Activated CD4-positive, alpha-beta T cell treated with anti-CD3 and anti-CD28 coated beads, Interleukin-2, amount 10 ng/mL, durations not matched to agents 7 days and 5 days (primary cell): ENCODE data around the gene CEACAM7. TPM values are rescaled to one million over a fixed set of nuclear protein-coding genes. Genes with fewer than 3 reads are reported as not detected.
"Not testable (repeated sequence)": the region's sequence is repeated elsewhere in the genome, so short reads cannot be mapped to it uniquely, and the experiment has no call there.

ENCODE experiments used
- CTCF ChIA-PET: fragments of 350-600 bp; sonication (Branson Sonifier 250); formaldehyde crosslinking; loops from one replicate; lab custom pipeline; 2021; ENCODE audit warnings: antibody characterized with exemption; lab: Charles Lee
- POLR2A ChIA-PET: fragments of 350-600 bp; sonication (Branson Sonifier 250); formaldehyde crosslinking; loops from one replicate; lab custom pipeline; 2021; ENCODE audit warnings: antibody characterized with exemption; lab: Charles Lee
- DNase-seq: peaks from one replicate; pipeline ENCODE4 v3.0.0-alpha.2; 2020
- H3K27ac Mint-ChIP-seq: one replicate; pipeline ENCODE4 v1.8.0; 2021; ENCODE audit warnings: mild to moderate bottlenecking, moderate library complexity, mixed read lengths
- H3K27me3 Mint-ChIP-seq: one replicate; pipeline ENCODE4 v1.8.0; 2021; ENCODE audit warnings: mixed read lengths
- H3K36me3 Mint-ChIP-seq: one replicate; pipeline ENCODE4 v1.8.0; 2021; ENCODE audit warnings: low read depth, mixed read lengths
- H3K4me1 Mint-ChIP-seq: one replicate; pipeline ENCODE4 v1.8.0; 2021; ENCODE audit warnings: mixed read lengths
- H3K4me3 Mint-ChIP-seq: one replicate; pipeline ENCODE4 v1.8.0; 2021; ENCODE audit warnings: mild to moderate bottlenecking, moderate library complexity, mixed read lengths
- H3K9me3 Mint-ChIP-seq: one replicate; pipeline ENCODE4 v1.8.0; 2021; ENCODE audit warnings: mixed read lengths
- total RNA-seq, 2 experiments: library from RNA; stranded (reverse); gene quantifications; one replicate each; pipeline ENCODE4 v1.2.3, GENCODE V29; 2021

CEACAM7 gene
- total RNA-seq, 2 experiments from 2014 or later: not detected

DNA sequence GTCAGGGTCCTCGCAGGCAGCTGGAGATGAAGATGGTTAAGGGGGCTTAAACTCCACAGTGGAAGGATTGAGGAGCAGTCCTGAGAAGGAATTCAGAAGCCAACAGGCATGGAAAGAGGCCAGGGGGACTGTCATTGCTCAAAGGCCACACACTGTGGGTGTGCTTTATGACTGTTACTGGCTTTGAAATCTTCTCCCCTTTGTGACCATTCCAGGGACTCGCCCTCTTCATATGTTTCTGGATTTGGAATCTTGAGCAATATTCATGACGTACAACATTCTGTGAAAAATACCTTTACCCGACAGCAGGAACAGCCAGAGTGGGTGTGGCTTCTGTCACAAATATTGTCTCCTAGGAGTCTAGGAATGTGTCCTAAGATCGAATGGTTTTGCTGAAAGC is 16.6 kb downstream of the CEACAM7 start:
- no peak for DNase-seq
- H3K9me3 Mint-ChIP-seq: peaks cover 2% of the 10 kb centered on the region
- no peaks in the 10 kb centered on the region for H3K36me3 Mint-ChIP-seq
- ChIA-PET POLR2A (no interaction called here), CTCF (no interaction called here)
- no peak overlapping the region for H3K4me3 Mint-ChIP-seq
- peaks cover 47% of the 10 kb centered on the region for H3K27me3 Mint-ChIP-seq
- no peaks in the 10 kb centered on the region for H3K4me1 Mint-ChIP-seq
- H3K27ac Mint-ChIP-seq: no peak overlapping the region

GRCh38 chr19:41670755-41671154 is 17.3 kb downstream of the CEACAM7 start:
- peaks cover 44% of the 10 kb centered on the region for H3K27me3 Mint-ChIP-seq
- CTCF ChIA-PET: no interaction called here
- POLR2A ChIA-PET: no interaction called here
- H3K4me1 Mint-ChIP-seq: no peaks in the 10 kb centered on the region
- no peaks in the 10 kb centered on the region for H3K36me3 Mint-ChIP-seq
- H3K9me3 Mint-ChIP-seq: peaks cover 8% of the 10 kb centered on the region
- H3K27ac Mint-ChIP-seq: no peak overlapping the region
- no peak for DNase-seq
- no peak overlapping the region for H3K4me3 Mint-ChIP-seq

- Mint-ChIP-seq H3K9me3 (peaks cover 19% of the 10 kb centered on the region), H3K4me3 (no peak overlapping the region), H3K27me3 (peaks cover 37% of the 10 kb centered on the region), H3K4me1 (no peaks in the 10 kb centered on the region), H3K27ac (no peak overlapping the region), H3K36me3 (peaks cover 2% of the 10 kb centered on the region)
- CTCF ChIA-PET: interaction anchor here (1.0 kb wide), 1 partner anchor 186 kb away, joined by 3 read pairs; no protein-coding TSS in a partner anchor
- POLR2A ChIA-PET: no interaction called here
- DNase-seq: no peak
These were observed 19.8 kb downstream of the CEACAM7 start for GRCh38 chr19:41668315-41668714.

DNA sequence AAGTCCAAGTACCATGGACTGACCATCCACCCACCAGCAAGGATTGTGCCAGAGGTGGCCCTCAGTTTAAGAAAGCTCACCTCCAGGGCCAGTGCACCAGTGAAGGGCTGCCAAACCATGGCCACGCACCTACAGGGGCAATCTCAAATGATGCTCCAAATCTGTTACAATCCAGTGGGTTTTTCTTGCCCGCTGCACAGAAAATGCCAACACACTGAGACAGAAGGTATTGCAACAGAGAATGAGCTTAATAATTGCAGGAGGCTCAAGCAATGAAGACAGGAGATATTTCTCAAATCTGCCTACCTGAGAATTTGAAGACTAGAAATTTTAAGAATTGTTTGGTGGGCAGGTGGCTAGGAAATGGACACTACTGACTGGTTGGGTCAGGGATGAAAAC is 22.0 kb downstream of the CEACAM7 start:
- no peak overlapping the region for H3K27ac Mint-ChIP-seq
- no peaks in the 10 kb centered on the region for H3K4me1 Mint-ChIP-seq
- H3K4me3 Mint-ChIP-seq: no peak overlapping the region
- POLR2A ChIA-PET: no interaction called here
- DNase-seq: no peak
- peaks cover 19% of the 10 kb centered on the region for H3K9me3 Mint-ChIP-seq
- peaks cover 2% of the 10 kb centered on the region for H3K36me3 Mint-ChIP-seq
- CTCF ChIA-PET: no interaction called here
- peaks cover 35% of the 10 kb centered on the region for H3K27me3 Mint-ChIP-seq

DNA sequence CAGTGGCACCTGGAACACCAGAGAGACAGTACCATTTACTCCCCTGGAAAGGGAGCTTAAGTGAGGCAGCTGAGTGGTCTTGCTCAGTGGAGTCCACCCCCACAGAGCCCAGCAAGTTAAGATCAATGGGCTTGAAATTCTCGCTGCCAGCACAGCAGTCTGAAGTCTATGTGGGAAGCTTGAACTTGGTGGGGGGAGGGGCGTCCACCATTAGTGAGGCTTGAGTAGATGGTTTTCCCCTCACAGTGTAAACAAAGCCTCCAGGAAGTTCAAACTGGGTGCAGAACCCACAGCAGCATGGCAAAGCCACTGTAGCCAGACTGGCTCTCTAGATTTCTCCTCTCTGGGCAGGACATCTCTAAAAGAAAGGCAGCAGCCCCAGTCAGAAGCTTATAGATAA is 30.9 kb downstream of the CEACAM7 start:
- H3K27ac Mint-ChIP-seq: no peak overlapping the region
- POLR2A ChIA-PET: no interaction called here
- CTCF ChIA-PET: no interaction called here
- H3K36me3 Mint-ChIP-seq: no peaks in the 10 kb centered on the region
- H3K9me3 Mint-ChIP-seq: no peaks in the 10 kb centered on the region
- no peak overlapping the region for H3K4me3 Mint-ChIP-seq
- H3K4me1 Mint-ChIP-seq: peaks cover 4% of the 10 kb centered on the region
- DNase-seq: no peak
- H3K27me3 Mint-ChIP-seq: peaks cover 69% of the 10 kb centered on the region

DNA sequence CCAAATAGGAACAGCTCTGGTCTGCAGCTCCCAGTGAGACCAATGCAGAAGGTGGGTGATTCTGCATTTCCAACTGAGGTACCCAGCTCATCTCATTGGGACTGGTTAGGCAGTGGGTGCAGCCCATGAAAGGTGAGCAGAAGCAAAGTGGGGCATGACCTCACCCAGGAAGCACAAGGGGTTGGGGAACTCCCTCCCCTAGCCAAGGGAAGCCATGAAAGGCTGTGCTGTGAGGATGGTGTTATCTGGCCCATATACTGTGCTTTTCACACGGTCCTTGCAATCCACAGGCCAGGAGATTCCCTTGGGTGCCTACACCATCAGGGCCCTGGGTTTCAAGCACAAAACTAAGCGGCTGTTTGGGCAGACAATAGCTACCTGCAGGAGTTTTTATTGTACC is 31.3 kb downstream of the CEACAM7 start:
- CTCF ChIA-PET: interaction anchor here (0.6 kb wide), 1 partner anchor 96 kb away, joined by 3 read pairs; no protein-coding TSS in a partner anchor
- H3K27ac Mint-ChIP-seq, H3K36me3 Mint-ChIP-seq: not testable (repeated sequence)

GRCh38 chr19:41652250-41652649 is 35.8 kb downstream of the CEACAM7 start:
- H3K4me3 Mint-ChIP-seq: no peak overlapping the region
- H3K4me1 Mint-ChIP-seq: peaks cover 4% of the 10 kb centered on the region
- DNase-seq: no peak
- no peak overlapping the region for H3K27ac Mint-ChIP-seq
- POLR2A ChIA-PET: no interaction called here
- no peaks in the 10 kb centered on the region for H3K36me3 Mint-ChIP-seq
- H3K27me3 Mint-ChIP-seq: peaks cover 52% of the 10 kb centered on the region
- CTCF ChIA-PET: interaction anchor here (1.9 kb wide), 1 partner anchor 11 kb away, joined by 8 read pairs; no protein-coding TSS in a partner anchor
- H3K9me3 Mint-ChIP-seq: no peaks in the 10 kb centered on the region

More for the DNA sequence above, 31.3 kb downstream of the CEACAM7 start:
- DNase-seq, H3K9me3 Mint-ChIP-seq, H3K4me3 Mint-ChIP-seq, H3K4me1 Mint-ChIP-seq, POLR2A ChIA-PET: not testable (repeated sequence)
- H3K27me3 Mint-ChIP-seq: peaks cover 65% of the 10 kb centered on the region

GRCh38 chr19:41649827-41650226 is 38.2 kb downstream of the CEACAM7 start:
- H3K27ac Mint-ChIP-seq: no peak overlapping the region
- no peaks in the 10 kb centered on the region for H3K4me1 Mint-ChIP-seq
- no peak overlapping the region for H3K4me3 Mint-ChIP-seq
- no peaks in the 10 kb centered on the region for H3K9me3 Mint-ChIP-seq
- ChIA-PET POLR2A (no interaction called here), CTCF (interaction anchor here (0.6 kb wide), 1 partner anchor 16 kb away, joined by 3 read pairs; no protein-coding TSS in a partner anchor)
- H3K27me3 Mint-ChIP-seq: peaks cover 42% of the 10 kb centered on the region
- DNase-seq: no peak
- H3K36me3 Mint-ChIP-seq: no peaks in the 10 kb centered on the region

- no peaks in the 10 kb centered on the region for H3K36me3 Mint-ChIP-seq
- H3K4me3 Mint-ChIP-seq: no peak overlapping the region
- peaks cover 32% of the 10 kb centered on the region for H3K27me3 Mint-ChIP-seq
- no peak overlapping the region for H3K27ac Mint-ChIP-seq
- no peaks in the 10 kb centered on the region for H3K9me3 Mint-ChIP-seq
- POLR2A ChIA-PET: interaction anchor here (0.6 kb wide), 1 partner anchor 107 kb away, joined by 3 read pairs; no protein-coding TSS in a partner anchor
- CTCF ChIA-PET: interaction anchor here (0.6 to 1.1 kb wide), 8 partner anchors 18 to 1141 kb away, joined by 3 to 5 read pairs (median 4); partner anchors contain the start of gene CEACAM7
- no peaks in the 10 kb centered on the region for H3K4me1 Mint-ChIP-seq
- peak; percentile 27 for DNase-seq
These were observed 41.4 kb downstream of the CEACAM7 start for GRCh38 chr19:41646589-41647204.

DNA sequence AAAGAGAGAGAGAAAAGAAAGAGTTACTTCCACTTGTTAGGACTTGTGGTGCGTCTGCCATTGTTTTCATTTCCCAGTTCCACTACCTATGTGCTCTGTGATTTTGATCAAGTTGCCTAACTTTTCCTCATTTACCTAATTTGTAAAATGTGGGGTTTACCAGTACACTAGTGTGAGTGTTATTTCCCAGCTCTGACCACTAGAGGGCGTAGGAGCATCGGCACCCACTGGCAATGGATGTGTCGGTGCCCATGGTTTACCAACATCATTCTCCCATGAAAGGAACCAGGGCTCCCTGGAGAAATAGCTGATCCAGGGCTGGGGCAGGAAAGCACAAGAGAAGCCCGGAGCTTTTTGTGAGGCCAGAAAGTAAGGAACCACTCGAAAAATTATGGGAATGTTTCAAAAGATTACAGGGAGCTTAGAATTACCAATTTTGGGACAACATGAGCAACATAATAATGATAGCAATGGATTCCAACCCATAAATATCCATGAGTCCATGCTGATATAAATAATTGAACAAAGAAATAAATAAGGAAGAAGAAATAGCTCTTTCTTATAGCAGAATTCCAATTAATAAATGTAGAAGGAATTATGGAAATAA is 46.1 kb downstream of the CEACAM7 start:
- Mint-ChIP-seq H3K36me3 (no peaks in the 10 kb centered on the region), H3K27me3 (peaks cover 11% of the 10 kb centered on the region), H3K9me3 (no peaks in the 10 kb centered on the region), H3K4me3 (no peak overlapping the region), H3K4me1 (peaks cover 2% of the 10 kb centered on the region), H3K27ac (no peak overlapping the region)
- ChIA-PET CTCF (interaction anchor here (0.7 to 2.0 kb wide), 7 partner anchors 10 to 410 kb away, joined by 3 to 8 read pairs (median 3); no protein-coding TSS in a partner anchor), POLR2A (no interaction called here)
- DNase-seq: peak; percentile 78

GRCh38 chr19:41638641-41639081 is 49.4 kb downstream of the CEACAM7 start:
- POLR2A ChIA-PET: no interaction called here
- Mint-ChIP-seq H3K4me3 (no peak overlapping the region), H3K9me3 (no peaks in the 10 kb centered on the region), H3K27ac (peak overlapping the region; percentile 33), H3K4me1 (peaks cover 2% of the 10 kb centered on the region), H3K27me3 (peaks cover 20% of the 10 kb centered on the region), H3K36me3 (no peaks in the 10 kb centered on the region)
- DNase-seq: no peak
- CTCF ChIA-PET: interaction anchor here (1.0 kb wide), 1 partner anchor 182 kb away, joined by 3 read pairs; no protein-coding TSS in a partner anchor

GRCh38 chr19:41637484-41637883 is 50.6 kb downstream of the CEACAM7 start:
- no peak for DNase-seq
- no peak overlapping the region for H3K27ac Mint-ChIP-seq
- CTCF ChIA-PET: no interaction called here
- POLR2A ChIA-PET: no interaction called here
- H3K9me3 Mint-ChIP-seq: no peaks in the 10 kb centered on the region
- H3K4me1 Mint-ChIP-seq: peaks cover 2% of the 10 kb centered on the region
- peaks cover 16% of the 10 kb centered on the region for H3K27me3 Mint-ChIP-seq
- no peaks in the 10 kb centered on the region for H3K36me3 Mint-ChIP-seq
- H3K4me3 Mint-ChIP-seq: no peak overlapping the region

DNA sequence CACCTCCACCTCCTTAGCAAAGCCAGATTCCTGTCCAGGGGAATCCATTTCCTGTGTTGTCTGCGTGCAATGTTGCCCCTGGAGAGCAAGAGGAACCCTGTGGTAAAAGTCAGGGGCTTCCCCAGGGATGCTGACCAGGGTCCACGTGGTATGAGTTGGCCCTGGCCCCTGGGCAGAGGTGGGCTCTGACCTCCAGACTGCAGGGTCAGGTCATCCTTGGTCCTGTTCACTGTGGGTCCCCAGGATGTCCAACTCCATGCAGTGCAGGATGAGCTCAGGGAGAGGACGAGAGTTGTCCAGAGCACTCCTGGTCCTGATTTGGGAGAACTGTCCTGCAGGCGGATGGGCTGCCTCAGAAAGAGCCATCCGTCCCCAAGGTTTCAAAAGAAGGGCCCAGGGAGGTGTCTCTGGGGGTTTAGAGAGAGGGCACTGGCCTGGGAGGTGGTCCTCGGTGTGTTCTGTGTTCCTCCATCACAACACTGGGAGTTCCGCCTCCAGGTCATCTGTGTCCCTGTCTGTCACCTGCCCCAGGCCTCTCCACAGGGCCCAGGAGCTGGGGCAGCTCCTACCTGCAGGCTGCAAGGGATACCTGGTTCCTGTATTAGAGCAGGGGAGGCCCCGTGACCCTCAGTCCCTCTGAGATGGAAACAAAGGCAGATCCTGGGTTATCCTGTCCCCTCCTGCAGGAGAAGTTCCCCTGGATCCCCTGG is 59.9 kb downstream of the CEACAM7 start:
- ChIA-PET CTCF (no interaction called here), POLR2A (no interaction called here)
- peaks cover 12% of the 10 kb centered on the region for H3K9me3 Mint-ChIP-seq
- H3K27ac Mint-ChIP-seq: no peak overlapping the region
- DNase-seq: no peak
- H3K4me1 Mint-ChIP-seq: no peaks in the 10 kb centered on the region
- H3K27me3 Mint-ChIP-seq: peaks cover 12% of the 10 kb centered on the region
- H3K4me3 Mint-ChIP-seq: no peak overlapping the region
- no peaks in the 10 kb centered on the region for H3K36me3 Mint-ChIP-seq
